Neural cell (in vitro differentiated cells): ENCODE measurements around the gene MYO3A. TPM values are rescaled to one million over a fixed set of nuclear protein-coding genes. Genes with fewer than 3 reads are reported as not detected.

ENCODE experiments used
- H2AFZ ChIP-seq: fragments of 200-600, 300-800 bp; sonication (generic), shearing (Covaris generic); 2 replicates; pipeline ENCODE4 v1.6.0; 2014; ENCODE audit warnings: low read depth, mild to moderate bottlenecking, antibody characterized with exemption, low read length, moderate library complexity
- H3F3A ChIP-seq: fragments of 200-600 bp; shearing (Covaris generic); 2 replicates; pipeline ENCODE4 v1.6.1; 2016; ENCODE audit warnings: mild to moderate bottlenecking, moderate library complexity, mixed read lengths, antibody characterized with exemption, low read length; ENCODE audit not compliant: insufficient read depth, poor library complexity, severe bottlenecking
- H3K27ac ChIP-seq: fragments of 200-600, 300-800 bp; sonication (generic), shearing (Covaris generic); 2 replicates; pipeline ENCODE4 v1.5.1; 2014; ENCODE audit warnings: mild to moderate bottlenecking, low read length, moderate library complexity
- H3K27me3 ChIP-seq: fragments of 300-800, 200-600 bp; sonication (generic), shearing (Covaris generic); 2 replicates; pipeline ENCODE4 v1.6.0; 2014; ENCODE audit warnings: mild to moderate bottlenecking, low read depth, low read length, moderate library complexity; ENCODE audit not compliant: insufficient read depth
- H3K36me3 ChIP-seq: fragments of 300-800, 200-600 bp; sonication (generic), shearing (Covaris generic); 2 replicates; pipeline ENCODE4 v1.5.1; 2014; ENCODE audit warnings: mild to moderate bottlenecking, antibody characterized with exemption, low read length, moderate library complexity; ENCODE audit not compliant: insufficient read depth
- H3K4me2 ChIP-seq: fragments of 300-800, 200-600 bp; sonication (generic), shearing (Covaris generic); 2 replicates; pipeline ENCODE4 v1.6.0; 2014; ENCODE audit warnings: mild to moderate bottlenecking, low read length
- H3K4me3 ChIP-seq: fragments of 300-800, 200-600 bp; sonication (generic), shearing (Covaris generic); 2 replicates; pipeline ENCODE4 v1.5.1; 2014; ENCODE audit warnings: mild to moderate bottlenecking, low read length, moderate library complexity
- H3K79me2 ChIP-seq: fragments of 200-600 bp; shearing (Covaris generic); replicated peaks from 2 replicates; pipeline ENCODE4 v1.6.0; 2014; ENCODE audit warnings: mild to moderate bottlenecking, low read length, moderate library complexity; ENCODE audit not compliant: insufficient read depth
- H3K9ac ChIP-seq: fragments of 300-800, 200-600 bp; sonication (generic), shearing (Covaris generic); 2 replicates; pipeline ENCODE4 v1.6.1; 2016; ENCODE audit warnings: mild to moderate bottlenecking, low read length, mixed read lengths
- H3K9me2 ChIP-seq: fragments of 200-600 bp; shearing (Covaris generic); 2 replicates; pipeline ENCODE4 v1.6.1; 2016; ENCODE audit warnings: mild to moderate bottlenecking, low read length, mixed read lengths; ENCODE audit not compliant: insufficient read depth
- H3K9me3 ChIP-seq: fragments of 200-600, 300-800 bp; sonication (generic), shearing (Covaris generic); 2 replicates; pipeline ENCODE4 v1.6.1; 2016; ENCODE audit warnings: mild to moderate bottlenecking, mixed run types, low read length, moderate library complexity, mixed read lengths
- H4K20me1 ChIP-seq: fragments of 200-600 bp; shearing (Covaris generic); 2 replicates; pipeline ENCODE4 v1.6.1; 2016; ENCODE audit warnings: mild to moderate bottlenecking, mixed run types; ENCODE audit not compliant: insufficient read depth
- EP300 ChIP-seq: fragments of 450-650 bp; conservative IDR thresholded peaks from 2 replicates; pipeline ENCODE4 v1.6.1; 2014; ENCODE audit warnings: antibody characterized with exemption, mild to moderate bottlenecking, moderate library complexity; ENCODE audit not compliant: poor library complexity, severe bottlenecking
- EZH2 ChIP-seq: fragments of 200-600, 300-800 bp; shearing (Covaris generic), sonication (generic); IDR thresholded peaks from 2 replicates; pipeline ENCODE4 v1.6.1; 2014; ENCODE audit warnings: antibody characterized with exemption, low read length, borderline replicate concordance, mild to moderate bottlenecking; ENCODE audit not compliant: insufficient read depth, poor library complexity, severe bottlenecking
- MXI1 ChIP-seq: fragments of 450-650 bp; conservative IDR thresholded peaks from 2 replicates; pipeline ENCODE4 v1.6.1; 2014; ENCODE audit warnings: antibody characterized with exemption, mild to moderate bottlenecking; ENCODE audit not compliant: poor library complexity, severe bottlenecking
- POLR2AphosphoS5 ChIP-seq: IDR thresholded peaks from 2 replicates; pipeline ENCODE4 v1.6.1; 2012
- RAD21 ChIP-seq: fragments of 450-650 bp; conservative IDR thresholded peaks from 2 replicates; pipeline ENCODE4 v1.6.1; 2014; ENCODE audit warnings: antibody characterized with exemption, mild to moderate bottlenecking, moderate library complexity
- SMC3 ChIP-seq: fragments of 450-650 bp; conservative IDR thresholded peaks from 2 replicates; pipeline ENCODE4 v1.6.1; 2014; ENCODE audit warnings: antibody characterized with exemption, mild to moderate bottlenecking, moderate library complexity; ENCODE audit not compliant: poor library complexity
- TAF1 ChIP-seq: IDR thresholded peaks from 2 replicates; pipeline ENCODE4 v1.6.1; 2012; ENCODE audit warnings: low read depth
- polyA plus RNA-seq: library from polyadenylated mRNA; depleted of rRNA; stranded (reverse); fragments of >200 nt; gene quantifications from 2 replicates; pipeline ENCODE4 v1.2.3, GENCODE V29; 2014
- TF ChIP-seq, protein P1 (sequence below): IDR thresholded peaks from 2 replicates; pipeline ENCODE4 v1.6.1; 2012; ENCODE audit warnings: borderline replicate concordance
- TF ChIP-seq, protein P2 (sequence below): fragments of 450-650 bp; IDR thresholded peaks from 2 replicates; pipeline ENCODE4 v1.5.1; 2014; ENCODE audit warnings: antibody characterized with exemption, mild to moderate bottlenecking, moderate library complexity; ENCODE audit not compliant: poor library complexity, severe bottlenecking

Gene MYO3A
- polyA plus RNA-seq, 1 donor from 2014 or later = 4.1 TPM

DNA sequence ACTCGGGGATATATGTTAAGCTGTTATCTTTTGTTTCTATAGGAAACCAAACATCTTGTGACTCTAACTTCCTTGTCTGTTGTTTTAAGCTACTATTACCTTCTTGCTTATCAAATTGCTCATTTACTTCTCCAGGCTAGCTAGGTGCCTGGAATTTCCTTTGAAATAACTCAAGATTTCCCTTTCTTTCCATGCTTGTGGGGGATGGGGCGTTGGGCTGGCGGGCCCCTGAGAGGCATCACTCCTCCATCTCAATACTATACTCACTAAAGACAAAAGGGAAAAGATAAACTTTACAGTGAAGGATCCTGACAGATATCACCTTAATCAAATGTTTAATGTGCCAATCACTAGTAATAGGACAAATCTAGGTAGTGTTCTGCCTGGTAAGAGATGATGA lies 34.7 kb upstream of the MYO3A start:
- H3K4me2 ChIP-seq = no peak overlapping the region
- H3K36me3 ChIP-seq = no peaks in the 10 kb centered on the region
- H3K9ac ChIP-seq = no peak overlapping the region
- H3K27ac ChIP-seq = peak overlapping the region; percentile 30
- H3K9me3 ChIP-seq = no peaks in the 10 kb centered on the region
- no peak overlapping the region for H3K4me3 ChIP-seq
- no peaks in the 10 kb centered on the region for H3K79me2 ChIP-seq
- peak; percentile 59 for TF ChIP-seq EP300
- TF ChIP-seq EZH2 = no peak
- TF ChIP-seq, protein P1, sequence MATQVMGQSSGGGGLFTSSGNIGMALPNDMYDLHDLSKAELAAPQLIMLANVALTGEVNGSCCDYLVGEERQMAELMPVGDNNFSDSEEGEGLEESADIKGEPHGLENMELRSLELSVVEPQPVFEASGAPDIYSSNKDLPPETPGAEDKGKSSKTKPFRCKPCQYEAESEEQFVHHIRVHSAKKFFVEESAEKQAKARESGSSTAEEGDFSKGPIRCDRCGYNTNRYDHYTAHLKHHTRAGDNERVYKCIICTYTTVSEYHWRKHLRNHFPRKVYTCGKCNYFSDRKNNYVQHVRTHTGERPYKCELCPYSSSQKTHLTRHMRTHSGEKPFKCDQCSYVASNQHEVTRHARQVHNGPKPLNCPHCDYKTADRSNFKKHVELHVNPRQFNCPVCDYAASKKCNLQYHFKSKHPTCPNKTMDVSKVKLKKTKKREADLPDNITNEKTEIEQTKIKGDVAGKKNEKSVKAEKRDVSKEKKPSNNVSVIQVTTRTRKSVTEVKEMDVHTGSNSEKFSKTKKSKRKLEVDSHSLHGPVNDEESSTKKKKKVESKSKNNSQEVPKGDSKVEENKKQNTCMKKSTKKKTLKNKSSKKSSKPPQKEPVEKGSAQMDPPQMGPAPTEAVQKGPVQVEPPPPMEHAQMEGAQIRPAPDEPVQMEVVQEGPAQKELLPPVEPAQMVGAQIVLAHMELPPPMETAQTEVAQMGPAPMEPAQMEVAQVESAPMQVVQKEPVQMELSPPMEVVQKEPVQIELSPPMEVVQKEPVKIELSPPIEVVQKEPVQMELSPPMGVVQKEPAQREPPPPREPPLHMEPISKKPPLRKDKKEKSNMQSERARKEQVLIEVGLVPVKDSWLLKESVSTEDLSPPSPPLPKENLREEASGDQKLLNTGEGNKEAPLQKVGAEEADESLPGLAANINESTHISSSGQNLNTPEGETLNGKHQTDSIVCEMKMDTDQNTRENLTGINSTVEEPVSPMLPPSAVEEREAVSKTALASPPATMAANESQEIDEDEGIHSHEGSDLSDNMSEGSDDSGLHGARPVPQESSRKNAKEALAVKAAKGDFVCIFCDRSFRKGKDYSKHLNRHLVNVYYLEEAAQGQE = peak; percentile 83
- H3K27me3 ChIP-seq = no peaks in the 10 kb centered on the region
- no peak overlapping the region for H2AFZ ChIP-seq
- H4K20me1 ChIP-seq = no peaks in the 10 kb centered on the region
- no peaks in the 10 kb centered on the region for H3F3A ChIP-seq
- no peaks in the 10 kb centered on the region for H3K9me2 ChIP-seq

DNA sequence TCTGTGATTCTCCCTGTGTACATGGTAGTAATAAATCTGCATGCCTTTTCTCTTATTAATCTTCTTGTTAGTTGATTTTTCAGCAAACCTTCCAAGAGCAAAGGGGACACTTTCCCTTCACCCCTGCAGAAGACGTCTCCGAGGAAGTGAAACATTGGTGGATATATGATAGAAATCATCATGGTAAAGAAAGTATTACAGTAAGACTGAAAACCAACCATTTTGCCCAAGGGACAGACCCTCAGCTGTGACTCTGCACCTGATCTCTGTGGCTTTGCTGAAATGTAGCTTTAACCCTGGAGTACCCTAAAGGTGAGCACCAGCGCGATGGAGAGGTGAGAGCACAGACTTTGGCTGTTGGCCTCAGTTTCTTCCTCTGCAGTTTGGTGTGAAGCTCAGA lies 32.8 kb upstream of the MYO3A start:
- Histone ChIP-seq H3K27me3 (no peaks in the 10 kb centered on the region), H2AFZ (no peak overlapping the region), H3K9ac (no peak overlapping the region), H3K9me3 (no peaks in the 10 kb centered on the region), H3K4me2 (no peak overlapping the region), H3K27ac (no peak overlapping the region), H3K4me3 (no peak overlapping the region), H3F3A (no peaks in the 10 kb centered on the region), H3K36me3 (no peaks in the 10 kb centered on the region), H3K79me2 (no peaks in the 10 kb centered on the region), H3K9me2 (no peaks in the 10 kb centered on the region), H4K20me1 (no peaks in the 10 kb centered on the region)
- TF ChIP-seq TAF1 (no peak), EZH2 (no peak), RAD21 (no peak), MXI1 (no peak), SMC3 (no peak), POLR2AphosphoS5 (no peak), EP300 (no peak)
- TF ChIP-seq, protein P2, sequence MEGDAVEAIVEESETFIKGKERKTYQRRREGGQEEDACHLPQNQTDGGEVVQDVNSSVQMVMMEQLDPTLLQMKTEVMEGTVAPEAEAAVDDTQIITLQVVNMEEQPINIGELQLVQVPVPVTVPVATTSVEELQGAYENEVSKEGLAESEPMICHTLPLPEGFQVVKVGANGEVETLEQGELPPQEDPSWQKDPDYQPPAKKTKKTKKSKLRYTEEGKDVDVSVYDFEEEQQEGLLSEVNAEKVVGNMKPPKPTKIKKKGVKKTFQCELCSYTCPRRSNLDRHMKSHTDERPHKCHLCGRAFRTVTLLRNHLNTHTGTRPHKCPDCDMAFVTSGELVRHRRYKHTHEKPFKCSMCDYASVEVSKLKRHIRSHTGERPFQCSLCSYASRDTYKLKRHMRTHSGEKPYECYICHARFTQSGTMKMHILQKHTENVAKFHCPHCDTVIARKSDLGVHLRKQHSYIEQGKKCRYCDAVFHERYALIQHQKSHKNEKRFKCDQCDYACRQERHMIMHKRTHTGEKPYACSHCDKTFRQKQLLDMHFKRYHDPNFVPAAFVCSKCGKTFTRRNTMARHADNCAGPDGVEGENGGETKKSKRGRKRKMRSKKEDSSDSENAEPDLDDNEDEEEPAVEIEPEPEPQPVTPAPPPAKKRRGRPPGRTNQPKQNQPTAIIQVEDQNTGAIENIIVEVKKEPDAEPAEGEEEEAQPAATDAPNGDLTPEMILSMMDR = no peak
- TF ChIP-seq, protein P1 = no peak
